GM10266 (cell line): ENCODE data around the gene SULT1C4.

ENCODE experiments used
- DNase-seq: peaks from one replicate; pipeline ENCODE4 v3.0.0; 2012; ENCODE audit errors: extremely low spot score
- TF ChIP-seq, protein P1 (sequence below): IDR thresholded peaks from 2 replicates; pipeline ENCODE4 v1.5.1; 2012; ENCODE audit warnings: mild to moderate bottlenecking, low read depth; ENCODE audit not compliant: control insufficient read depth, insufficient read depth; ENCODE audit errors: missing control alignments

SULT1C4 gene

DNA sequence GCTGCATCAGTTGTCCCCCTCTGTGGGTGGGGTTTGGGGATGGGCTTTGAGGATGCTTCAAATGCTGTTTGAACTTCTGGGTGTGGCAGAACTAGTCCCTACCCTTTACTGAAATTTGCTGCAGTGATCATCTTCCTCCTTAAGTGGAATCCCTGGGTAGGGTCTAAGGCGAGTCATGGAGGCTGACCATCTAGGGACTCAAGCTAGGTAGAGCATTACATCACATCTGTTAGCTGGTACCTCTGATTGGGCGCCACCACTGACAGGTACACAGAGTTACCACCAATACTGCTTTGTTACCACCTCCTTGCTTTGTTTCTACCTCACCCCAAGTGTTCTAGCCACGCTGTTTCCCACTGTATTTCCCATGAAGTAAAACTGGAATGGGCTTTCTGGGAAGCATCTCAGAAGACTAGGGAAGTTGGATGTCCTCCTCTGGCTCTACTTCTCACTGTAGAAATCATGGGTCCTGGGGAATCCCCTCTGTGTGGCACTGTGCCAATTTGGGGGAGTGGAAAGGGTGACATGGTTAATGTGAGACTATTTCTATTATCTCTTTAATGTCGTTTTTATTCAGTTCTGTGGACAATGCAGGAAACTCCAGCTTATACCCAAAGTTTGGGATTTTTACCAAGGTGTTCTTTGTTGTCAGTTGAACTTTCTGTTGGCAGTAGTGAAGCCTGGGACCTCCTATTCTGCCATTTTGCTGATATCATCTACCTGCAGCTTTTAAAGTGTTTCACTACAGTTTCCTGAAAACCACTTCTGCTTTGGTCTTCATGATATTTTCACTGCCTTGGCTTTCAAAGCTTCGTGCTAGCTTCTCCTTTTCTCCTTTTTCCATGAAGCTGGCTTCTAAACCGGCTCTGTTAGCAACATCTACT lies 14.5 kb upstream of the SULT1C4 start:
- TF ChIP-seq, protein P1, sequence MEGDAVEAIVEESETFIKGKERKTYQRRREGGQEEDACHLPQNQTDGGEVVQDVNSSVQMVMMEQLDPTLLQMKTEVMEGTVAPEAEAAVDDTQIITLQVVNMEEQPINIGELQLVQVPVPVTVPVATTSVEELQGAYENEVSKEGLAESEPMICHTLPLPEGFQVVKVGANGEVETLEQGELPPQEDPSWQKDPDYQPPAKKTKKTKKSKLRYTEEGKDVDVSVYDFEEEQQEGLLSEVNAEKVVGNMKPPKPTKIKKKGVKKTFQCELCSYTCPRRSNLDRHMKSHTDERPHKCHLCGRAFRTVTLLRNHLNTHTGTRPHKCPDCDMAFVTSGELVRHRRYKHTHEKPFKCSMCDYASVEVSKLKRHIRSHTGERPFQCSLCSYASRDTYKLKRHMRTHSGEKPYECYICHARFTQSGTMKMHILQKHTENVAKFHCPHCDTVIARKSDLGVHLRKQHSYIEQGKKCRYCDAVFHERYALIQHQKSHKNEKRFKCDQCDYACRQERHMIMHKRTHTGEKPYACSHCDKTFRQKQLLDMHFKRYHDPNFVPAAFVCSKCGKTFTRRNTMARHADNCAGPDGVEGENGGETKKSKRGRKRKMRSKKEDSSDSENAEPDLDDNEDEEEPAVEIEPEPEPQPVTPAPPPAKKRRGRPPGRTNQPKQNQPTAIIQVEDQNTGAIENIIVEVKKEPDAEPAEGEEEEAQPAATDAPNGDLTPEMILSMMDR: no peak
- no peak for DNase-seq

DNA sequence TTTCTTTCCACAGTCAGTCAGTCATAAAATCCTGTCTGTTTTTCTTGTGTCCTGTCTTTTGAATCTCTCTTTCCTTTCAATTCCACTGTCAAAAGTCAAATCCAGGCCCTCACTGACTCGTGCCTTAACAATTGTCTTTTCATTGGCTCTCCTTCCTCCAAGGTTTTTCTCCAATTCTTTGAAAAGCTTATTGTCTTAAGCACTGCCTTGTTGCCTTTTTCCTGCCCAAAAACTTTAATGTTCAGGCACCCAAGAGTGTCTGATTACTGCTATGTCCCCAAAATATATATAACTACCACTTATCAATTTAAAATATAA lies 13.9 kb upstream of the SULT1C4 start:
- DNase-seq: no peak
- TF ChIP-seq, protein P1: no peak

DNA sequence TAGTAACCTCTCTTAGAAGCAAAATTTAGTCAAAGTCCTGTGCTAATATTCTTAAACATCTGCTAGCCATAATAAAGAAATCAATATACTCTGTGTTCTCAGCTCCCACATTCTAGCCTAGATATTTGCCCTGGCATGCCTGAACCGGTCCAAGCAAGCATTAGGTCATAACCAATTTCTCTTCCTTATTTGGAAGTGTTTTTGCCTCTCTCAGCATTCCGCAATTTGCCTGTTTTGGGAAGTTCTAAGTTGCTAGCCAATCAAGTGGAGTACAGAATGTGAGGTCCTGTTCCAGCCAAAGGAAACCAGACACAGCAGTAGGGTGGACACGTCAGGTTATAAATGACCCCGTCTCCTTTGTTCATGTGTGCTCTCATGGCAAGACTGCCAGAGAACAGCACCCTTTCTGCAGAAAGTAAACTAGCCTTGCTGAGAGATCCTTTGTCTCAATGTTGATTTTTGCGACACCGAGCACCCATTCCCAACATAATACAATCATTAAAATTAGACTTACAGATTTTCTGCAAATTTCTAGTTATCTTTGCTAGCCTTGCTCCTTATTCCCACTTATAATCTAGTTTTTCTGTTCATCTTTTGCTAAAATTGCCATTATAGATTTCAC lies 13.0 kb upstream of the SULT1C4 start:
- no peak for DNase-seq
- TF ChIP-seq, protein P1: no peak

DNA sequence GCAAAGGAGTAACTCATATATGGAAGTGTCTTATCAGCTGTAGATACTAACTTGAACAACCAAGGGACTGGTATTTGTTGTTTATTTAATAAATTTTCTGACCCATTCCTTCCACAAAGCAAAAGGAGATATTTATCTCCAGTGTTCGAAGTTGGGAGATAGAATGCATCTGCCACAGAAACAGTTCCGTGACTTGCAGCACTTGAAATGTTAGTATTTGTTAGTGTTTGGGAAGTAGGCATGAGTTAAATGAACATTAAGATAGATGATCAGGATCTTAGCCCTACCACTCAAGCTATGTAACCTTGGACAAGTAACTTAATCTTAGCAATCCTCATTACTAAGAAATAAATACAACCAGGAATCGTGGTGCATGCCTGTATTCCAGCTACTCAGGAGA lies 12.1 kb upstream of the SULT1C4 start:
- DNase-seq: no peak
- TF ChIP-seq, protein P1: no peak

DNA sequence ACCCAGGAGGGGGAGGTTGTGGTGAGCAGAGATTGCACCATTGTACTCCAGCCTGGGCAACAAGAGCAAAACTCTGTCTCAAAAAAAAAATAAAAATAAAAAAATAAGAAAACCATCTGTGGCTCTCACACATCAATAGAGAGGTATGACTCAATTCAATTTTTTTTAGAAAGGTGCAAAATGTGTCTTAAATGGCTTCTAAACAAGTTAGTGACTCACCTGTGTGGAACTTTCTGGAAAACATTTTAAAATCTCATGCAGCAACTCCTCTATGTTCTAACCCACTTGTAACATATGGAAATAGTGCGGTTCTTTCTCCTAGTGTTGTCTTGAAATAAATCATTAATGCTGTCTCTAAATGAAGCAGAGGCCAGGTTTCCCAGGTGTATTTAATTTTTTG lies 10.7 kb upstream of the SULT1C4 start:
- TF ChIP-seq, protein P1: no peak
- no peak for DNase-seq

DNA sequence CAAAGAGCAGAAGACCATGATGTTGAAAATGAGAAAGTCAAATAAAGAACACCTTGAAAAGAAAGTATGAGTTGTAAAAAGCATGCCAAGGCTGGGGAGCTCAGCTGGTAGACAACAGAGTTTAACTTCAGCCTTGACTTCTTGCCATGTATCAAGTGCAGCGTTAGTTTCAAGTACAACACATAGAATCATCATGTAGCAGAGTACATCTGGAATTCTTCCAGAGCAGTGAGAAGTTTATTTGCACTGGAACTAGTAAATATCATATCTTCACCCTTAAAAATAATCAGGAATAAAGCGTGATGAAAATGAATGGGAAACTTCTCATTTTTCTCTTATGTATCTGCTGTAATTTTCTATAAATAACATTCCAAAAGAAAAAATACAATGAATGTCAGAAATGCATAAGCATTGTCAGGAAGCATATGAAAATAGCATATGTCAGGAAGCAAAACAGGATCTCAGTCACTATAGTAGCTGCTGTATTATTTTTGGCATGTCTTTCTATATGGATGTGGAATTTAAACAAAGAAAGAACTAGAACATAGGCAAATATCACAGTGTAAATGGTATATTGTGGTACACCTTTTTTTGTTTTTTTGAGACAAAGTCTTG lies 10.1 kb upstream of the SULT1C4 start:
- TF ChIP-seq, protein P1: no peak
- no peak for DNase-seq

DNA sequence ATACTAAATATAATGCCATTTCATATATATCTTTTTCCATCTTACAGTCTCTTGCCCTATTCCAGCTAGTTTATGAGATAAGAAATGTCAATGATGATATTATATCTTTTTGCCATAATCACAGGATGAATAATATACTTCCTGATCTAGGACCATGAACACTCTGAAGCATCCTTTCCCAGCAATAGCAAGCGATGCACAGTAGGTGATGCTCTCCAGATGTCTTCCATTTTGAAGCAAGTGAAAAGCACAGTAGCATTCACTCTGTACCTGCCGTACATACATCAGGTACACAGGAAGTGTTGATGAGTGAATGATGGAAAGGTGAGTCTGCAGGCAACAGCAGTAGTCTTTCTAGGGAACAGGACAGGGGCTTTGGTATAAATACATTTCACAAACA lies 8.6 kb upstream of the SULT1C4 start:
- TF ChIP-seq, protein P1: no peak
- no peak for DNase-seq
